ENCODE data around the gene PCYT2.

- TF ChIP-seq CREB5 (CRISPR knock-in tag; IDR thresholded peaks at IDR 0.05; ENCODE audit: low read depth) = no peak
- TF ChIP-seq, protein P1, sequence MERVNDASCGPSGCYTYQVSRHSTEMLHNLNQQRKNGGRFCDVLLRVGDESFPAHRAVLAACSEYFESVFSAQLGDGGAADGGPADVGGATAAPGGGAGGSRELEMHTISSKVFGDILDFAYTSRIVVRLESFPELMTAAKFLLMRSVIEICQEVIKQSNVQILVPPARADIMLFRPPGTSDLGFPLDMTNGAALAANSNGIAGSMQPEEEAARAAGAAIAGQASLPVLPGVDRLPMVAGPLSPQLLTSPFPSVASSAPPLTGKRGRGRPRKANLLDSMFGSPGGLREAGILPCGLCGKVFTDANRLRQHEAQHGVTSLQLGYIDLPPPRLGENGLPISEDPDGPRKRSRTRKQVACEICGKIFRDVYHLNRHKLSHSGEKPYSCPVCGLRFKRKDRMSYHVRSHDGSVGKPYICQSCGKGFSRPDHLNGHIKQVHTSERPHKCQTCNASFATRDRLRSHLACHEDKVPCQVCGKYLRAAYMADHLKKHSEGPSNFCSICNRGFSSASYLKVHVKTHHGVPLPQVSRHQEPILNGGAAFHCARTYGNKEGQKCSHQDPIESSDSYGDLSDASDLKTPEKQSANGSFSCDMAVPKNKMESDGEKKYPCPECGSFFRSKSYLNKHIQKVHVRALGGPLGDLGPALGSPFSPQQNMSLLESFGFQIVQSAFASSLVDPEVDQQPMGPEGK (CRISPR knock-in tag; IDR thresholded peaks at IDR 0.05; ENCODE audit: borderline replicate concordance) = no peak
- no peak for TF ChIP-seq POU6F1 (CRISPR knock-in tag; IDR thresholded peaks at IDR 0.05; ENCODE audit: borderline replicate concordance, low read depth)
- TF ChIP-seq TOX (CRISPR knock-in tag; IDR thresholded peaks at IDR 0.05; ENCODE audit: borderline replicate concordance) = no peak
- TF ChIP-seq BACH2 (CRISPR knock-in tag; IDR thresholded peaks at IDR 0.05; ENCODE audit: borderline replicate concordance) = no peak
- TF ChIP-seq, protein P2, sequence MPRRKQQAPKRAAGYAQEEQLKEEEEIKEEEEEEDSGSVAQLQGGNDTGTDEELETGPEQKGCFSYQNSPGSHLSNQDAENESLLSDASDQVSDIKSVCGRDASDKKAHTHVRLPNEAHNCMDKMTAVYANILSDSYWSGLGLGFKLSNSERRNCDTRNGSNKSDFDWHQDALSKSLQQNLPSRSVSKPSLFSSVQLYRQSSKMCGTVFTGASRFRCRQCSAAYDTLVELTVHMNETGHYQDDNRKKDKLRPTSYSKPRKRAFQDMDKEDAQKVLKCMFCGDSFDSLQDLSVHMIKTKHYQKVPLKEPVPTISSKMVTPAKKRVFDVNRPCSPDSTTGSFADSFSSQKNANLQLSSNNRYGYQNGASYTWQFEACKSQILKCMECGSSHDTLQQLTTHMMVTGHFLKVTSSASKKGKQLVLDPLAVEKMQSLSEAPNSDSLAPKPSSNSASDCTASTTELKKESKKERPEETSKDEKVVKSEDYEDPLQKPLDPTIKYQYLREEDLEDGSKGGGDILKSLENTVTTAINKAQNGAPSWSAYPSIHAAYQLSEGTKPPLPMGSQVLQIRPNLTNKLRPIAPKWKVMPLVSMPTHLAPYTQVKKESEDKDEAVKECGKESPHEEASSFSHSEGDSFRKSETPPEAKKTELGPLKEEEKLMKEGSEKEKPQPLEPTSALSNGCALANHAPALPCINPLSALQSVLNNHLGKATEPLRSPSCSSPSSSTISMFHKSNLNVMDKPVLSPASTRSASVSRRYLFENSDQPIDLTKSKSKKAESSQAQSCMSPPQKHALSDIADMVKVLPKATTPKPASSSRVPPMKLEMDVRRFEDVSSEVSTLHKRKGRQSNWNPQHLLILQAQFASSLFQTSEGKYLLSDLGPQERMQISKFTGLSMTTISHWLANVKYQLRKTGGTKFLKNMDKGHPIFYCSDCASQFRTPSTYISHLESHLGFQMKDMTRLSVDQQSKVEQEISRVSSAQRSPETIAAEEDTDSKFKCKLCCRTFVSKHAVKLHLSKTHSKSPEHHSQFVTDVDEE (CRISPR knock-in tag; IDR thresholded peaks at IDR 0.05) = no peak
- TF ChIP-seq PPARA (CRISPR knock-in tag; IDR thresholded peaks at IDR 0.05; ENCODE audit: borderline replicate concordance) = no peak
Observed at GRCh38 chr17:81899514-81900166, 11.6 kb downstream of the PCYT2 start.

Measured in SK-N-SH treated with all-trans-retinoic acid at 6 μM for 48 hours (cell line).